Rectal smooth muscle tissue (tissue), 1 donor: ENCODE data around the gene NAT9.
A peak's percentile ranks its signal among the peaks of the same experiment; 100 is the strongest.

Experiments used
- H3K27ac ChIP-seq: one replicate; pipeline ENCODE4 v1.7.0; 2013; ENCODE audit warnings: low read depth, low read length, inconsistent platforms
- H3K27me3 ChIP-seq: one replicate; pipeline ENCODE4 v1.7.0; 2013; ENCODE audit warnings: low read length; ENCODE audit not compliant: control insufficient read depth, insufficient read depth
- H3K36me3 ChIP-seq: one replicate; pipeline ENCODE4 v1.7.0; 2013; ENCODE audit warnings: low read length; ENCODE audit not compliant: control insufficient read depth, insufficient read depth
- H3K4me1 ChIP-seq: one replicate; pipeline ENCODE4 v1.7.0; 2013; ENCODE audit warnings: low read length; ENCODE audit not compliant: control insufficient read depth, insufficient read depth
- H3K4me3 ChIP-seq: one replicate; pipeline ENCODE4 v1.7.0; 2013; ENCODE audit warnings: low read length
- H3K9ac ChIP-seq: one replicate; pipeline ENCODE4 v1.7.0; 2013; ENCODE audit warnings: low read length

Gene NAT9

GRCh38 chr17:74763565-74764387 lies 12.4 kb downstream of the NAT9 start:
- Histone ChIP-seq H3K9ac (no peak overlapping the region), H3K4me3 (peak overlapping the region; percentile 9), H3K4me1 (no peaks in the 10 kb centered on the region), H3K27me3 (no peaks in the 10 kb centered on the region), H3K27ac (no peak overlapping the region), H3K36me3 (no peaks in the 10 kb centered on the region)

GRCh38 chr17:74761931-74762330 lies 14.2 kb downstream of the NAT9 start:
- Histone ChIP-seq H3K36me3 (no peaks in the 10 kb centered on the region), H3K27ac (no peak overlapping the region), H3K4me1 (no peaks in the 10 kb centered on the region), H3K27me3 (no peaks in the 10 kb centered on the region), H3K4me3 (no peak overlapping the region), H3K9ac (no peak overlapping the region)

GRCh38 chr17:74761419-74761818 lies 14.7 kb downstream of the NAT9 start:
- no peaks in the 10 kb centered on the region for H3K36me3 ChIP-seq
- no peak overlapping the region for H3K27ac ChIP-seq
- H3K4me1 ChIP-seq, result no peaks in the 10 kb centered on the region
- H3K4me3 ChIP-seq, result no peak overlapping the region
- H3K27me3 ChIP-seq, result no peaks in the 10 kb centered on the region
- H3K9ac ChIP-seq, result no peak overlapping the region

- no peak overlapping the region for H3K27ac ChIP-seq
- H3K9ac ChIP-seq, result no peak overlapping the region
- no peak overlapping the region for H3K4me3 ChIP-seq
- no peaks in the 10 kb centered on the region for H3K36me3 ChIP-seq
- no peaks in the 10 kb centered on the region for H3K4me1 ChIP-seq
- H3K27me3 ChIP-seq, result no peaks in the 10 kb centered on the region
Observed at GRCh38 chr17:74760404-74761105, 15.6 kb downstream of the NAT9 start.

- Histone ChIP-seq H3K27ac (no peak overlapping the region), H3K4me1 (no peaks in the 10 kb centered on the region), H3K36me3 (no peaks in the 10 kb centered on the region), H3K4me3 (no peak overlapping the region), H3K9ac (no peak overlapping the region), H3K27me3 (no peaks in the 10 kb centered on the region)
Observed at GRCh38 chr17:74759941-74760340, 16.2 kb downstream of the NAT9 start.

GRCh38 chr17:74759243-74759801 lies 16.8 kb downstream of the NAT9 start:
- no peak overlapping the region for H3K4me3 ChIP-seq
- no peak overlapping the region for H3K27ac ChIP-seq
- H3K4me1 ChIP-seq, result no peaks in the 10 kb centered on the region
- H3K9ac ChIP-seq, result no peak overlapping the region
- H3K36me3 ChIP-seq, result no peaks in the 10 kb centered on the region
- H3K27me3 ChIP-seq, result no peaks in the 10 kb centered on the region

- Histone ChIP-seq H3K27ac (no peak overlapping the region), H3K36me3 (no peaks in the 10 kb centered on the region), H3K9ac (no peak overlapping the region), H3K4me1 (no peaks in the 10 kb centered on the region), H3K27me3 (no peaks in the 10 kb centered on the region), H3K4me3 (peak overlapping the region; percentile 21)
Observed at GRCh38 chr17:74758848-74759168, 17.3 kb downstream of the NAT9 start.

GRCh38 chr17:74757931-74758847 lies 18.0 kb downstream of the NAT9 start:
- H3K9ac ChIP-seq, result no peak overlapping the region
- H3K27me3 ChIP-seq, result no peaks in the 10 kb centered on the region
- H3K36me3 ChIP-seq, result no peaks in the 10 kb centered on the region
- H3K4me3 ChIP-seq, result peak overlapping the region; percentile 21
- H3K4me1 ChIP-seq, result no peaks in the 10 kb centered on the region
- no peak overlapping the region for H3K27ac ChIP-seq

- no peak overlapping the region for H3K4me3 ChIP-seq
- no peaks in the 10 kb centered on the region for H3K36me3 ChIP-seq
- no peak overlapping the region for H3K27ac ChIP-seq
- H3K27me3 ChIP-seq, result no peaks in the 10 kb centered on the region
- no peak overlapping the region for H3K9ac ChIP-seq
- no peaks in the 10 kb centered on the region for H3K4me1 ChIP-seq
Observed at GRCh38 chr17:74757502-74757901, 18.6 kb downstream of the NAT9 start.

GRCh38 chr17:74756891-74757290 lies 19.3 kb downstream of the NAT9 start:
- H3K4me1 ChIP-seq, result no peaks in the 10 kb centered on the region
- no peaks in the 10 kb centered on the region for H3K36me3 ChIP-seq
- no peak overlapping the region for H3K4me3 ChIP-seq
- H3K27ac ChIP-seq, result no peak overlapping the region
- no peak overlapping the region for H3K9ac ChIP-seq
- no peaks in the 10 kb centered on the region for H3K27me3 ChIP-seq

GRCh38 chr17:74755533-74755932 lies 20.6 kb downstream of the NAT9 start:
- H3K9ac ChIP-seq, result no peak overlapping the region
- H3K36me3 ChIP-seq, result no peaks in the 10 kb centered on the region
- H3K27ac ChIP-seq, result no peak overlapping the region
- H3K27me3 ChIP-seq, result no peaks in the 10 kb centered on the region
- H3K4me3 ChIP-seq, result no peak overlapping the region
- H3K4me1 ChIP-seq, result no peaks in the 10 kb centered on the region

GRCh38 chr17:74754832-74755231 lies 21.3 kb downstream of the NAT9 start:
- Histone ChIP-seq H3K4me3 (no peak overlapping the region), H3K36me3 (no peaks in the 10 kb centered on the region), H3K4me1 (no peaks in the 10 kb centered on the region), H3K27ac (no peak overlapping the region), H3K27me3 (no peaks in the 10 kb centered on the region), H3K9ac (no peak overlapping the region)
